GM13976 (cell line): Measurements from ENCODE around the gene DCLRE1A.
A peak's percentile ranks its signal among the peaks of the same experiment; 100 is the strongest.

Experiments used
- DNase-seq: peaks from one replicate; pipeline ENCODE4 v3.0.0; 2012; ENCODE audit warnings: low spot score
- in situ Hi-C: fragments of 300-500 bp; cut with MboI; formaldehyde crosslinking; loops from one replicate; pipeline ENCODE4 v1.12.0; 2022; ENCODE audit warnings: low sequenced_read_pairs, mixed read lengths, inconsistent platforms; ENCODE audit not compliant: unreplicated experiment
- TF ChIP-seq, protein P1 (sequence below): IDR thresholded peaks from 2 replicates; pipeline ENCODE4 v1.5.1; 2012; ENCODE audit warnings: borderline replicate concordance, mild to moderate bottlenecking; ENCODE audit not compliant: insufficient read depth; ENCODE audit errors: extremely low read depth, missing control alignments, control extremely low read depth

Gene DCLRE1A

DNA sequence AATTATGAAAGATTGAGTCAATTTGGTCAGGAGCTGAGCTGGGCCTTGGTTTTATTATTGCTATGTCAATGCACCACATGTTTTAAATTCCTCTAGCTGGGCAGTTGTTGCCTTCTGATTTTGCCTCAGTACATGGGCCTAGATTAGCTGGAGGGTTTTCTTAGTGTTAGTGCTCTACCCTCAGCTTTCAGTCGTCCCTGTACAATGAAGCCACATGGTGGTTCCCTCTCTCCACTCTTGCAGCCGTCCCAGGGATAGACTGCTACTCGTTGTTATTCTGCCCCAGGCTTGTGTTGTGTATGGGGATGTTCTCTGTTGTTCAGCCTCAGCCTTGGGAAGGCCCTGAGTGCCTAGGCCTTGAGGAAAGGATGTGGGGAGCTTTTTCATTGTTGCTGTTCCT lies 37.6 kb upstream of the DCLRE1A start:
- in situ Hi-C loops = no loop called here
- DNase-seq = no peak
- TF ChIP-seq, protein P1, sequence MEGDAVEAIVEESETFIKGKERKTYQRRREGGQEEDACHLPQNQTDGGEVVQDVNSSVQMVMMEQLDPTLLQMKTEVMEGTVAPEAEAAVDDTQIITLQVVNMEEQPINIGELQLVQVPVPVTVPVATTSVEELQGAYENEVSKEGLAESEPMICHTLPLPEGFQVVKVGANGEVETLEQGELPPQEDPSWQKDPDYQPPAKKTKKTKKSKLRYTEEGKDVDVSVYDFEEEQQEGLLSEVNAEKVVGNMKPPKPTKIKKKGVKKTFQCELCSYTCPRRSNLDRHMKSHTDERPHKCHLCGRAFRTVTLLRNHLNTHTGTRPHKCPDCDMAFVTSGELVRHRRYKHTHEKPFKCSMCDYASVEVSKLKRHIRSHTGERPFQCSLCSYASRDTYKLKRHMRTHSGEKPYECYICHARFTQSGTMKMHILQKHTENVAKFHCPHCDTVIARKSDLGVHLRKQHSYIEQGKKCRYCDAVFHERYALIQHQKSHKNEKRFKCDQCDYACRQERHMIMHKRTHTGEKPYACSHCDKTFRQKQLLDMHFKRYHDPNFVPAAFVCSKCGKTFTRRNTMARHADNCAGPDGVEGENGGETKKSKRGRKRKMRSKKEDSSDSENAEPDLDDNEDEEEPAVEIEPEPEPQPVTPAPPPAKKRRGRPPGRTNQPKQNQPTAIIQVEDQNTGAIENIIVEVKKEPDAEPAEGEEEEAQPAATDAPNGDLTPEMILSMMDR = no peak

DNA sequence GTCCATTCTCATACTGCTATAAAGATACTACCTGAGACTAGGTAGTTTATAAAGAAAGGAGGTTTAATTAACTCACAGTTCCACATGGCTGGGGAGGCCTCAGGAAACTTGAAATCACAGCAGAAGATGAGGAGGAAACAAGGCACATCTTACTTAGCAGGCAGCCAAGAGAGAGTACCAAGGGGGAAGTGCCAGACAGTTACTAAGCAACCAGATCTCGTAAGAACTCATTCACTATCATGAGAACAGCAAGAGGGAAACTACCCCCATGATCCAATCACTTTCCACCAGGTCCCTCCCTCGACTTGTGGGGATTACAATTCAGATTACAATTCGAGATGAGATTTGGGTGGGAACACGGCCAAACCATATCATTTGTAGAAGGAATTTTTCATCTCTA lies 36.9 kb upstream of the DCLRE1A start:
- DNase-seq = no peak
- in situ Hi-C loops = no loop called here
- TF ChIP-seq, protein P1 = no peak

DNA sequence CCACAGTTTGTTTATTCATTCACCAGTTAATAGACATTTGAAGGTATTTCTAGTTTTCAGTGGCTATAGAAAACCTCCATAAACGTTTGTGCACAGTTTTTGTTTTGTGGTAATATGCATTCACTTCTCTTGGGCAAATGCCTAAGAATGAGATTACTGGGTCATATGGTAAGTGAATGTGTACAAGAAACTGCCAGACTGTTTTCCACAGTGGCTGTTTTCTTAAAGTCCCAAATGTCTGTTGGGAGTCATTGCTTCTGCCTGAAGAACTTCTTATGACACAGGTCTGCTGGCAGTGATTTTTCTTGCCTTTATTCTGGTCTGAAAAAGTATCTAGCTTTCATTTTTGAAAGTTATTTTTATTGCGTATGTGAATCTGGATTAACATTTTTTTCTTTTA lies 36.0 kb upstream of the DCLRE1A start:
- DNase-seq = no peak
- TF ChIP-seq, protein P1 = no peak
- in situ Hi-C loops = no loop called here

DNA sequence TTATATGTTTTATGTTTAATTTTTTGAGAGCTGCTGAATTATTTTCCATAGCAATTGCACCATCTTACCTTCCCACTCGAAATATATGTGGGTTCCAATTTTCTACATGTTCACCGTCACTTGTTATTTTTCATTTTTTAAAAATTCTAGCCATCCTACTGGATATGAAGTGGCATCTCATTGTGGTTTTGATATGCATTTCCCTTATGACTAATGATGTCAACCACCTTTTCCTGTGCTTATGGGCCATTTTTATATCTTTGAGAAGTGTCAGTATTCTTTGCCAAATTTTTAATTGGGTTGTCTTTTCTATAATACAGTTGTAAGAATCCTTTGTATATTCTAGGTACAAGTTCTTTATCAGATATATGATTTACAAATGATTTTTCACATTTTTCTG lies 28.4 kb upstream of the DCLRE1A start:
- in situ Hi-C loops = no loop called here
- no peak for DNase-seq
- TF ChIP-seq, protein P1 = no peak

DNA sequence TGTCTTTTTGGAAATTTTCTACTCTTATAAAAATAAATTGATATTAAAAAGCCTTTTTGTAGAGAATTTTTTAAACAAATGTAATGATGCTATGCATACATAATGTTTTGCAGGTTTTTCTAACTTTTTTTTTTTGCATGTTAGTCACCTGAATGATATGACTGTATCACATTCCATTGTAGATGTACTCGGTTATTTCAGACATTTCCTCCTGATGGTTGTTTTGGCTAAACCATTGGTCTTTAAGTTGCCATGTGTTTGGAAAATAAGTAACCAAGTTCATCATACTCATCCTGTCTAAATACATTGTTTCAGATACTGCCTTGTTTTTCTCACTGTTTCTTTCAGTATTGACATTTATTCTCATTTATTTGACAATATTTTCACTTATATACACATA lies 26.4 kb upstream of the DCLRE1A start:
- no peak for DNase-seq
- in situ Hi-C loops = no loop called here
- TF ChIP-seq, protein P1 = no peak

DNA sequence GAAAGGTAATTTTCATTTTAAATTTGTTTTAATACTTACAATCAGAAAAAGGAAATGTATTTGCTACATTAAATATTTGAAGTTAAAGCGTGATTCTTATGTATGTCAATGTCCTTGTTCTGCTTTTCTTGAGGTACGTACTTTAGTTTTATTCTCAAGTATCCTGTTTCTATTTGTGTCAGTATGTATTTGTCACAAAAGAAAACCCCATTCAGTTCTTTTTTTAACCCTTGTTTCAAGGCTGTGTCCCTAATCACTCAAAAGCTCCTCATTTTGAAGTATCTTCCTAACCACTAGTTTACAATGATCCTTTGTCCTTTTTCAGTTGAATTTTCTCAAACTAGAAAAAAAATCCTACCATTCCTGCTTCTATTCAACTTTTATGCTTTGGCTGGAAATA lies 25.8 kb upstream of the DCLRE1A start:
- TF ChIP-seq, protein P1 = no peak
- peak; percentile 22 for DNase-seq
- in situ Hi-C loops = no loop called here

DNA sequence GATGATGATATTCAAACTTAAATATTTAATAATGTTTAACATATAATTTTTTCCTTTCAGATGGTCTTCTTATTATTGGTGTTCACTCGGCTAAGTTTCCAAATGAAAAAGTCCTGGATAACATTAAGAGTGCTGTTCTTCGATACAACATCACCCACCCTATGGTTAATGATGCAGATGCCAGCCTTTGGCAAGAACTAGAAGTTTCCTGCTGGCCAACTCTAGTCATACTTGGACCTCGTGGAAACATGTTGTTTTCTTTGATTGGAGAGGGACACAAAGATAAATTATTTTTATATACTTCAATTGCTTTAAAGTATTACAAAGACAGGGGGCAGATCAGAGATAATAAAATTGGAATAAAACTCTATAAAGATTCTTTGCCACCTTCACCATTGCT lies 22.6 kb upstream of the DCLRE1A start:
- no peak for DNase-seq
- TF ChIP-seq, protein P1 = no peak
- in situ Hi-C loops = no loop called here
